GM21526 (cell line): Measurements from ENCODE around the gene HNRNPM.

ENCODE experiments used
- ATAC-seq: cut with Tn5 transposase; IDR thresholded peaks from one replicate; pipeline ENCODE4 v1.9.1; 2021; ENCODE audit warnings: moderate library complexity; ENCODE audit not compliant: unreplicated experiment, low FRiP score

The HNRNPM gene

DNA sequence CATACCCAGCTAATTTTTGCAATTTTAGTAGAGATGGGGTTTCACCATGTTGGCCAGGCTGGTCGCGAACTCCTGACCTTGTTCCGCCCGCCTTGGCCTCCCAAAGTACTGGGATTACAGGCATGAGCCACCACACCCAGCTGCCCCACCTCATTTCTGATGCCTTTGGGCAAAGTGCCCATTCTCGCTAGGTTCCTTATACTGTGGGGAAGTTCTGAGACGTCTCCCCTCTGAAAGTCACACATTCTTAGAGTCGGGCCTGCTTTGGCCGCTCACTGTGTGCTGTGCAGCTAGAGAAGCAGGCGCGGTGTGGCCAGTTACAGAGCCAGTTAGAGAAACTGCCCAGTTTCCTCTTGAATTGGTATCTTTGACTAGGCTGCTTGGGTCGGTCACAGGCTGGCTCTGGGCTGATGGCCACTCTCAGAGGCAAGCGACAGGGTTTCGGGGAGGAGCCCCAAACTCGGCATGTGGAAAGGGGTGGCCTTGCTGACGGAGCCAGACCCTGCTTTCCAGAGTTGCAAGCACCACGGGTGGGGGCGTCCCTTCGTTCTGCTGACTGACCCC lies 39.6 kb downstream of the HNRNPM start:
- ATAC-seq = no peak

DNA sequence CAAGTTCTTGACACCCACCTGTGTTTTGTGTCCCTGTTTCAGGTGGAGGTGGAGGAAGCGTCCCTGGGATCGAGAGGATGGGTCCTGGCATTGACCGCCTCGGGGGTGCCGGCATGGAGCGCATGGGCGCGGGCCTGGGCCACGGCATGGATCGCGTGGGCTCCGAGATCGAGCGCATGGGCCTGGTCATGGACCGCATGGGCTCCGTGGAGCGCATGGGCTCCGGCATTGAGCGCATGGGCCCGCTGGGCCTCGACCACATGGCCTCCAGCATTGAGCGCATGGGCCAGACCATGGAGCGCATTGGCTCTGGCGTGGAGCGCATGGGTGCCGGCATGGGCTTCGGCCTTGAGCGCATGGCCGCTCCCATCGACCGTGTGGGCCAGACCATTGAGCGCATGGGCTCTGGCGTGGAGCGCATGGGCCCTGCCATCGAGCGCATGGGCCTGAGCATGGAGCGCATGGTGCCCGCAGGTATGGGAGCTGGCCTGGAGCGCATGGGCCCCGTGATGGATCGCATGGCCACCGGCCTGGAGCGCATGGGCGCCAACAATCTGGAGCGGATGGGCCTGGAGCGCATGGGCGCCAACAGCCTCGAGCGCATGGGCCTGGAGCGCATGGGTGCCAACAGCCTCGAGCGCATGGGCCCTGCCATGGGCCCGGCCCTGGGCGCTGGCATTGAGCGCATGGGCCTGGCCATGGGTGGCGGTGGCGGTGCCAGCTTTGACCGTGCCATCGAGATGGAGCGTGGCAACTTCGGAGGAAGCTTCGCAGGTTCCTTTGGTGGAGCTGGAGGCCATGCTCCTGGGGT lies 41.0 kb downstream of the HNRNPM start:
- ATAC-seq = no peak

DNA sequence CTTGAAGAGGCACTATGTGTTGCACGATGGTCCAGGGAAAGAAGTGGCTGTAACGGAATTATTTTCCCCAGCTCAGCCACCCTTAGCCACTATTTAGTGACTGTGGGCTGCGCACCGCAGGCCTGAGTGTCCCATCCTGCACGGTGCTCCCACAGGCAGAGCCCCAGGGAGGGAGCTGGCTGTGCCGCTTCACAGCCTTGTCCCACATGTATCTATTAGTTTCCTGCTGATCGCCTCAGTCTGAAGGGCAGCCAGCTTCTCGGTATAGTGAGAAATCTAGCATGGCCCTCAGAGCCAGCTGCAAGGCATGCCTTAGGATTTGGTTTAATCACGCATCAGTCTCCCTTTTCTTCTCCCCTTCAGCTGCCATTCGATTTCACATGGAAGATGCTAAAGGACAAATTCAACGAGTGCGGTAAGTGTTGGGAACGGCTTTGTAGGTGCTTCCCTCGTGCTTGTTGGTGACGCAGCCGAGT lies 41.9 kb downstream of the HNRNPM start:
- no peak for ATAC-seq

DNA sequence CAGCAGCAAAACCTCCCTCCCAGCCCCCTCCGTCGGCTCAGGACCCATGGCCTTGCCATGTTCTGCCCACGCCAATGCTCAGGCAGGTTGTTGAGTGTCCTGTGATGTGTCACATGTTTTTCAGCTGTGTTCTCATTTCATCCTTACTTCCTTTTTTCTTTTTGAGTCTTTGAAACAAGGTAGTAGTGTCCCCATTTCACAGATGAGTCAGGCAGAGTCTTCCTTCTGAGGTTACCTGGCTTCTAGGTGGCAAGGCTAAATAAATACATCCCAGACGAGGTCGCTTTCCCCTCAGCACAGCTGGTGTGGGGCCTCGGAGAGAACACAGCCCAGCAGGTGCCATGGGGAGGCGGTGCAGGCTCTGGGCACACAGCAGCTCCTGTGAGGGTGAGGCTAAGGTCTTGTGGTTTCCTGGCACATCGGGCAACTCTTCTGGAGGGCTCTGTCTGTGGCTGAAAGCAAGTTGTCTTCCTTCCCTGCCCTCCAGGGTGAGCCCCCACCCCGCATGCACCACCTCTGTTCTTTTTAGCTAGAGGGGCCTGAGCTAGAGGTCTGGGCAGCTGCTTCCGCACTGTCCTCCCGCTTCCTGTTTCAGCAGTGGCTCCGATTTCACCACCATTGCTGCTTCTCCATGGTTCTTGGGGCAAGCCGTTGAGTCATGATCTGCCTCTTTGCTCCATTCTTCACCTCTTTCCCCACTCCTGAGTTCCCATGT lies 42.5 kb downstream of the HNRNPM start:
- ATAC-seq = no peak

DNA sequence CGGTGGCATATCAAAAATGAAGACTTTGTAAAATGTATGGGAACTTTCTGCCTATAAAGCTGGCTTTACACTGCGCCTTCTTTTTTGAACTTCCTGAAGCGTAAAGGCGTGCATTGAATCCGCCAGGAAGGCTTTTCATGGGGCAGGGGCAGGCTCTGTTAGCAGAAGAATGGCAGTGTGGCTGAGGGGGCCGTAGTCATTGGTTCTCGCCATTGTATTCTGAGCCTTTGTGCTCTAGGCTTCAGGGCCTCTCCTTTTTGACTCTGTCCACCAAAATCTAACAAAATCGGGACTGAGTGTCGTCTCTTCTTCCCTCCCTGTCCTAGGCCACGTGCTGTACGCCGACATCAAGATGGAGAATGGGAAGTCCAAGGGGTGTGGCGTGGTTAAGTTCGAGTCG lies 43.6 kb downstream of the HNRNPM start:
- ATAC-seq = no peak

GRCh38 chr19:8489561-8490394 lies 45.0 kb downstream of the HNRNPM start:
- no peak for ATAC-seq

DNA sequence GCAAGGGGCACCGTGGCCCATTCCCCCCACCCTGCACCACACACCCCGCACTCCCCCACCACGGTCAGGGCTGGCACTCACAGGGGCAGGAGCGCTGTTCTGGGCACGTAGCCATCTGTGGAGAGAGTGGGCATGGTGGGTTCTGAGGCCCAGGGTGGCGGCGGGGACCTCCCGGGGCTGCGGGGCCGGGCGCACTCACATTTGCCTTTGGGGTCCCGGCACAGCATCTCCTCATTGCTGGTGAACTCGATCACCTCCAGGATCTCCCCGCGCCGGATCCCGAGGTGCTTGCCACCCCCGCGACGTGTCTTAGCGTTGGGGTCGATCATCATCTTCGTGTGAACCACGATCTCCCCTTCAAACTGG lies 45.6 kb downstream of the HNRNPM start:
- no peak for ATAC-seq

DNA sequence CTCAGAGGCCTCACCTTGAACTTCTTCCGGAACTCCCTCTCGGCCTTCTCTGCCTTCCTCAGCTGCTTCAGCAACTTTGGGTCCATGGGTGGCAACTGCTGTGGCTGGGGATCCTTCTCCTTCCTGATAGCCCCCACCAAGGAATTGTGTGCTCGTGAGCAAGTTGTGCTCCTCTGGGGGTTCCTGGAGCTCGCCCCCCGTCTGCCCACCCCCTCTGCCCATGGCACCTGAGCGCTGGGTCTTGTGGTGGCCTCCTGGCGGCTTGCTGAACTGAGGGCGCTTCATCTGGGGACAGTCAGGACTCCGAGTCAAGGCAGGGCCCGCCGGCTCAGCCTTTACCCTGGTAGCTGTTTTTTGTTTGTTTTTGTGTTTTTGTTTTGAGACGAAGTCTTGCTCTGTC lies 46.1 kb downstream of the HNRNPM start:
- no peak for ATAC-seq

- ATAC-seq = no peak
Measured at GRCh38 chr19:8491574-8491973, 46.8 kb downstream of the HNRNPM start.

DNA sequence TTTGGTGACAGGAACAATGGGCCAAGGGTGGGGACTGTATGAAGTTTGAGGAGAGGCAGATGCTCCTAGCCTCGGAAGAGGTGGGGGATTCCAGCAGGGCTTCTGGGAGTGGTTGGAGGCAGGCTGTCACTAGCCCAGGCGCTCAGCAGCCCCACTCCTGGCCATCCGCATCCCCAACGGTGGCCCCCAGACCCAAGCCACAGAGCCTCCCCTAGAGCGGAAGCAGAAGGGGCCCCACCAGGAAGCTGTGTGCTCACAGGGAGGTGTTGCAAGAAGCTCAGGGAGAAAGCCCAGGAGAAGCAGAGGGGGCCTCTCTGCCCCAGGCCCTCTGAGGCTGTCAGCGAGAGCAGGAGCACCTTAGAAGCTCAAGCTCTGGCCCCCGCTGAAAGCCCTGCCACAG lies 49.4 kb downstream of the HNRNPM start:
- no peak for ATAC-seq

- ATAC-seq = no peak
Measured at GRCh38 chr19:8498295-8498694, 53.5 kb downstream of the HNRNPM start.

DNA sequence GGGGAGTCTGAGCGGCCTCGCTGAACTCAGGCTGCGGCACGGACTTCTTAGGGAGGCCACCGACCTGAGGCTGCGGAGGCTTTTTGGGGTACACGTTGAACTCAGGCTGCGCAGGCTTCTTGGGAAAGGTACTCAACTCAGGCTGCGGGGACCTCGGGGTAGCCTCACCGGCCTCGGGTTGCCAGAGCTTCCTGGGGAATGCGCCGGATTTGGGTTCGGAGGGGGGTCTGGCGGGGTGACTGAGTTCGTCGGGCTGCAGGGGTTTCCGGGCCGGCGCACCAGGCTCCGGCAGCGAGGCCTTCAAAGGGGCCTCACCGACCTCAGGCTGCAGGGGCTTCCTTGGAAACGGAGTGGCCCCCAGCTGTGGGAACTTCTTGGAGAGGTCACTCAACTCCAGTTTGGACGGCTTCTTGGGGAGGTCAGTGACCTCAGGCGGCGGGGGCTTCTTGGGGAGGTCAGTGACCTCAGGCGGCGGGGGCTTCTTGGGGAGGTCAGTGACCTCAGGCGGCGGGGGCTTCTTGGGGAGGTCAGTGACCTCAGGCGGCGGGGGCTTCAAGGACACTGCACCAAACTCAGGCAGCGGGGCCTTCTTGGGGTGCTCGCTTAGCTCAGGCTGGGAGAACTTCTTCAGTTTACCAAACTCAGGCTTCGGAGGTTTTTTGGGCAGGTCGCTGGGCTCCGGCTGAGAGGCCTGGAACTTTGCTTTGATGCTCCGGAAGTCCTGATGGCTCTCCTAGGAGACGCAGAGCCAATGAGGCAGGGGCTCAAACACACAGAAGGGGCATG lies 54.5 kb downstream of the HNRNPM start:
- no peak for ATAC-seq

GRCh38 chr19:8500158-8500557 lies 55.4 kb downstream of the HNRNPM start:
- ATAC-seq = no peak

GRCh38 chr19:8501516-8501915 lies 56.7 kb downstream of the HNRNPM start:
- ATAC-seq = no peak

GRCh38 chr19:8501981-8502380 lies 57.2 kb downstream of the HNRNPM start:
- no peak for ATAC-seq

GRCh38 chr19:8503510-8503909 lies 58.7 kb downstream of the HNRNPM start:
- ATAC-seq = no peak

- no peak for ATAC-seq
Measured at GRCh38 chr19:8504171-8504570, 59.4 kb downstream of the HNRNPM start.

- ATAC-seq = no peak
Measured at GRCh38 chr19:8504919-8505318, 60.1 kb downstream of the HNRNPM start.

GRCh38 chr19:8505680-8506401 lies 61.1 kb downstream of the HNRNPM start:
- no peak for ATAC-seq
